Esophagus mucosa (tissue), 1 donor: Measurements from ENCODE around the gene CCDC171. TPM values are rescaled to one million over a fixed set of nuclear protein-coding genes. Genes with fewer than 3 reads are reported as not detected.
A peak's percentile ranks its signal among the peaks of the same experiment; 100 is the strongest.
"Not testable (repeated sequence)": the region's sequence is repeated elsewhere in the genome, so short reads cannot be mapped to it uniquely, and the experiment has no call there.

Experiments
- ATAC-seq: fragments of 200-7000 bp; cut with Tn5 transposase; one replicate; pipeline ENCODE4 v1.9.1; 2020
- total RNA-seq: library from RNA; stranded (reverse); gene quantifications from one replicate; pipeline ENCODE4 v1.2.4, GENCODE V29; 2023
- donor health status: DM: yes; HTN: yes; CAD: no.

Gene CCDC171
- total RNA-seq, 1 donor from 2014 or later = 1.4 TPM

DNA sequence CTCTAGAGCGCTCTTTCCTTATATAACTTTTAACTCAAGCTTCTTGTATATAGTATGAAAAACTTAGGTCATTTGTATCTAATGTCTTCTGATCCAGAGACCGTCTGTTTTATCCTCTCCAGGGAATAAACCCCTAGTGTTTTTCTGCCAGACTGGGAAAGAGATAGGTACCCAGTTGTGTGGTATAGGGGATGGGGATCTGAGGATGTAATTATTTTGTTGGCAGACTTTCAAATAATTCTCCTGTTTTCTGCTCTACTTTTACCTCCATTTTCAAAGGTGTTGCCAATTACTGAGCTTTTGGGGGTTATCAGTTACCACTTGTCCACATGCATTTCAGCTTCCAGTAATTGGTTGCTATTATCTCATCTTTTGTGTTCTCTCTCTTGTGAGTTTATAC is 17.9 kb downstream of the CCDC171 start:
- no peak for ATAC-seq

DNA sequence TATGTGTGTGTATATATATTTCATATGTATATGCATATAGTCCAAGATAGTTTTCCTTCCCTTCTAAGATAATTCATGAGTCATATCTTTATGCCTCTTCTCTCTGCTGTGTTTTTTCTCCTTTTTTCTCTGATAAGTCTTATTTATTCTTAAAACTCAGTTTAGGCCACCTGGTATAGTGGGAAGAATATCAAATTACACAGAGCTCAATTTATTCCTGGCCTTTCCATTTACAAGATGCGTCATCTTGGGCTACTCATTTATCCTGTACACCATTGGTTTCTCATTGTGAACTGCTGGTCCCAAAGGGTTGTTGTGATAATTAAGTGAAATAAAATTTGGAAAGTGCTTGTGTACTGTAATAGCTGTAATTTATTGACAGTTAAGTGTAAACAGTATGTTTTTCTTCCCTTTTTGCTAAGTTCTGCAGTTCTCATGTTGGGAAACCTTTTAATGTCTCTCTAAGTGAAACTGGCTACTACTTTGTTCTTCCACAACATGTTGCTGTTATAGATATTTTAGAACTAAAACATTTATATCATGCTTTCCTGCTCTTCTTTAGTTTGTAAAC is 19.4 kb downstream of the CCDC171 start:
- ATAC-seq = no peak

- peak; percentile 65 for ATAC-seq
Observed at GRCh38 chr9:15576350-15577050, 23.7 kb downstream of the CCDC171 start.

- no peak for ATAC-seq
Observed at GRCh38 chr9:15578714-15579113, 25.9 kb downstream of the CCDC171 start.

- ATAC-seq = no peak
Observed at GRCh38 chr9:15584379-15584778, 31.5 kb downstream of the CCDC171 start.

- ATAC-seq = no peak
Observed at GRCh38 chr9:15592317-15592716, 39.5 kb downstream of the CCDC171 start.

- ATAC-seq = not testable (repeated sequence)
Observed at GRCh38 chr9:15592940-15593339, 40.1 kb downstream of the CCDC171 start.

DNA sequence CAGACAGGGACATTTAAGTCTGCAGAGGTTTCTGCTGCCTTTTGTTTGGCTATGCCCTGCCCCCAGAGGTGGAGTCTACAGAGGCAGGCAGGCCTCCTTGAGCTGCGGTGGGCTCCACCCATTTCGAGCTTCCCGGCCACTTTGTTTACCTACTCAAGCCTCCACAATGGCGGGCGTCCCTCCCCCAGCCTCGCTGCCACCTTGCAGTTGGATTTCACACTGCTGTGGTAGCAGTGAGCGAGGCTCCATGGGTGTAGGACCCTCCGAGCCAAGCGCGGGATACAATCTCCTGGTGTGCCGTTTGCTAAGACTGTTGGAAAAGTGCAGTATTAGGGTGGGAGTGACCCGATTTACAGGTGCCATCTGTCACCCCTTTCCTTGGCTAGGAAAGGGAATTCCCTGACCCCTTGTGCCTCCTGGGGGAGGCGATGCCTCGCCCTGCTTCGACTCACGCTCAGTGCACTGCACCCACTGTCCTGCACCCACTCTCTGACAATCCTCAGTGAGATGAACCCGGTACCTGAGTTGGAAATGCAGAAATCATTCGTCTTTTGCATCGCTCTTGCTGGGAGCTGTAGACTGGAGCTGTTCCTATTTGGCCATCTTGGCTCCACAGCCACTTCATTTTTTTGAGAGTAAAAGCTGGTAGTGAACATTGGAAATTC is 48.0 kb downstream of the CCDC171 start:
- not testable (repeated sequence) for ATAC-seq

DNA sequence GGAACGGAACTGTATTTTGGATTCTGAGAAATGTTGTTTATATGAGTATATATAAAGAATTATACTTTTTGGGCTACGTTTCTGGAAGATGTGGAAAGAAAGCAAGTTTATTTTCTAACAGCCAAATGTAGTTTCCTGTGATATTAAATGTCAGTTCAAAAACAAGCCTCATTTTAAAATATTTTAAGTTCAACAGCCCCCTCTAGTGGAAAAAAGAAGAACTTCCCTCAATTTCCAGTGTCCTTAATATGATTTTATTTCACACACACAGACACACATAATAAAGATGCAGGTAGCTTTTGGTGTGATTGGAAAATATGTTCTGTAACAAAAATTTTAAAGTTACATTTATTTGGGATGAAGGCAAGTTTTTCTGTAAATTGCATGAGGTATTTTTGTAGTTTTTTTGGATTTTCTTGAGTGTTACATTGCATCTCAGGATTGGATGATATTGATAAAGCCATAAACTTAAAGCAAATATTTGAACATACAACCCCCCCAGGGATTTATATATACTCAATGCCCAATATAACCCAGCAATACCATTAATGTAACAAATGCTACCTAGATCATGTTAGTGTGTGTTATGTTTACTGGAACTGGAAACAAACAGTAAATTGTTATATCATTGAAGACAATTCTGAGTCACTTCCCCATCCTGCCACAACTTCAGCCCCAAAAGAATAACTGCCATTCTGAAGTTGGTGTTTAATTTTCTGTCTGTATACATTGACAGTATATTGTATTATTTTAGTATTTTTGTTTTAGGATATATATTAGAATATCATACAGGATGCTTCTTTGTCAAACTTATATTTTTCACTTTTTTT is 54.0 kb downstream of the CCDC171 start:
- no peak for ATAC-seq

DNA sequence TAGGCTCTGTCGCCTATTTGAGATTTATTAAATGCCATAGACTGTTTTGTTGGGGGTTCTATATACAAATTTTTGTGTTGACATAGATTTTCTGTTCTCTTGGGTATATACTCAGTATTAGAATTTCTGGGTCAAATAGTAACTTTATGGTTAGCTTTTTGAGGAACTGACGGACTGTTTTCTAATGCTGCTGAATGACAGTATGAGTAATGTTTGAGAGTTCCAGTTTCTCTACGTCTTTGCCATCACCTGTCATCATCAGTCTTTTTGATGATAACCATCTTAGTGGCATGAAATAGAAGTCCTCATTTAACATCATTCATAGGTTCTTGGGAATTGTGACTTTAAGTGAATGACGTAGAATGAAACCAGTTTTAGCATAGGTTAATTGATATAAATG is 60.1 kb downstream of the CCDC171 start:
- ATAC-seq = no peak

DNA sequence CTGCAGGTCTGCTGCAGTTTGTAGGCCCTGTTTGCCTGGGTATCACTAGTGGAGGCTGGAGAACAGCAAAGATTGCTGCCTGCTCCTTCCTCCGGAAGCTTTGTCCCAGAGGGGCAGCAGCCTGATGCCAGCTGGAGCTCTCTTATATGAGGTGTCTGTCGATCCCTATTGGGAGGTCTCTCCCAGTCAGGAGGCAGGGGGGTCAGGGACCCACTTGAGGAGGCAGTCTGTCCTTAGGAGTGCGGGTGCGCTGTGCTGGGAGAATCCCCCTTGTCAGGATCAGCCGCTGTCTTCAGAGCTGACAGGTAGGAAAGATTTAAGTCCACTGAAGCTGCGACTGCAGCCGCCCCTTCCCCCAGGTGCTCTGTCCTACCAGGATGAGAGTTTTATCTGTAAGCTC is 64.9 kb downstream of the CCDC171 start:
- ATAC-seq = no peak

GRCh38 chr9:15618540-15619331 is 65.9 kb downstream of the CCDC171 start:
- ATAC-seq = no peak

GRCh38 chr9:15622318-15622971 is 69.6 kb downstream of the CCDC171 start:
- ATAC-seq = no peak

GRCh38 chr9:15635752-15636151 is 82.9 kb downstream of the CCDC171 start:
- ATAC-seq = no peak

DNA sequence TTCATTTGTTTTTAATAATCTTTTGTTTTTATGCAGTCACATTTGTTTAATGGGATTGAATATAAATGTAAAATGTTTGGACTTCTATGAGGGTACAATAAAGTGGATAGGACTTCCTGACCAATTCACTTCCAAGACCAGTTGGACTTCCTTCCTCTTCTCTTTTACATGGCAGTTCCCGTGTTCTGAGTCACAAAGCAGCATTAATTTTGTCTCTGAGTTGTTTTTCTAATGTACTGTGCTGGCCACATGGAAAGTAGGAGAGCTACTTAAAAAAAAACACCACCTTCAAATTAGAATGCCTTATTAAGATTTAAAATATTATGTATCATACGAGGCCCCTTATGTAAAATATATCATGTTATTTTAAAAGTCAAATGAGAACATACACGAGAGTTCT is 87.3 kb downstream of the CCDC171 start:
- no peak for ATAC-seq

GRCh38 chr9:15641291-15641690 is 88.4 kb downstream of the CCDC171 start:
- no peak for ATAC-seq

GRCh38 chr9:15642369-15642962 is 89.6 kb downstream of the CCDC171 start:
- ATAC-seq = no peak

DNA sequence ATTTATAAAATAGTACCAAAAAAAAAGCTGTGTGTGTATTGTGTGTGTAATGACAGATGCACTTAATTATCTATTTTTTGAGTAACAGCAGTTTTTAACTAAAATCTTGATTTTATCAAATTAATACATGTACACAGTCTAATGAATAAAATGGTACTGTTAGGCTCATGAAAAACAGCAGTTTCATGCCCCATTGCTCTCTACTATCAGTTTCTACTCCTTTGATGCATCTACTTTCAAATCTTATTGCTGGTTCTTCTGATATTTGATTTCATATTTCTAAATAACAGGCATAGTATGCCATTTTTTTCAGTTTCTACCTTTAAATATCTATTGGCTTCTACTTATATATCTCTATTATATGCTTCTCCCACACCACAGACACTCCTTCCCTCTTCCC is 117.4 kb downstream of the CCDC171 start:
- ATAC-seq = no peak

DNA sequence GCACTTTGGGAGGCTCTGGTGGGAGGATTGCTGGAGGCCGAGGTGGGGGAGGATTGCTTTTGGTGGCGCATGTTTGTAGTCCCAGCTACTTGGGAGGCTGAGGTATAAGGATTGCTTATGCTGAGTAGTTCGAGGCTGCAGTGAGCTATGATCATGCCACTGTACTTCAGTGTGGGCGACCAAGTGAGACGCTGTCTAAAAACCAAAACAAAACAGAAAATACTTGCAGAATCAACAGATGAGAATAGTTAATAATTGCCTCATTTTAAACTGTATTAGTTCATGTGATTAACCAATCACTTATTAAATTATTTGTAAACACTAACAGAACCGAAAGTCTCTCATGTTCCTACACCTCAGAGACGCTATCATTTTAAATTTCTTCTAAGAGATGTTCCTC is 118.1 kb downstream of the CCDC171 start:
- ATAC-seq = no peak

DNA sequence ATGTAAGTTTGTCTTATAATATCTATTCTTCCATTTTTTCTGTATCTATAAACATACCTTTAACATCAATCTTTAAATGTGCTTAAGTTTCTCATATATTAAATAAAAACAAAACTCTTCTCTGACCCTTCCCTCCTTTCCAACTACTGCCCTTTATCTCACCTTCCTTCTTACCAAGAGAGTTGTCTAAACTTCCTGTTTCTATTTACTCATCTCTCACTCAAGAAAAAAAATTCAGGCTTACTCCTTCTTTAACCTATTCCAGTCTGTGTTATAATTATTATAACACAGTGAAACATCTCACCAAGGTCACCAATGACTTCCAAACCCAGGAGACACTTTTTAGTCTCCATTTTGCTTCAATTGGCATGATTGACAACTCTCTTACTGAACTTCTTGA is 140.9 kb downstream of the CCDC171 start:
- no peak for ATAC-seq

DNA sequence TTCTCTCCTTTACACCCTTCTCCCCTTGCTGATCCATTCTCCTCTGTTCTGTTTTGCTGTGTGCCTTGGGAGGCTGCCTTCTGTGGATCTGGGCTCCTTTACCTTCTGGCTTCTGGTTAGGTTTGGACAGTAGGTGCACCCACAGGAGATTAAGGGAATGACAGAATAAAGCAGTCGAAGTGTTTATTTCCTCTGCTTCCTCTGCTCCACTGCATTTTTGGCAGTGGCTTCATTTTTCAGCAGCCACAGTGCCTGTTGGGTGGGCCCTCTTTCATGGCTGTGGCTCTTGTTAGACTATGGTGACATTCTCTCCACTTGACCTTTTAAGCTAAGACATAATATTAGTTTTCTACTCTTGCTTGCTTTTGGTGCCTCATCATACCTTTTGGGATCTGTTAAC is 144.1 kb downstream of the CCDC171 start:
- ATAC-seq = no peak
